ENCODE results near the gene SEC62.

DNA sequence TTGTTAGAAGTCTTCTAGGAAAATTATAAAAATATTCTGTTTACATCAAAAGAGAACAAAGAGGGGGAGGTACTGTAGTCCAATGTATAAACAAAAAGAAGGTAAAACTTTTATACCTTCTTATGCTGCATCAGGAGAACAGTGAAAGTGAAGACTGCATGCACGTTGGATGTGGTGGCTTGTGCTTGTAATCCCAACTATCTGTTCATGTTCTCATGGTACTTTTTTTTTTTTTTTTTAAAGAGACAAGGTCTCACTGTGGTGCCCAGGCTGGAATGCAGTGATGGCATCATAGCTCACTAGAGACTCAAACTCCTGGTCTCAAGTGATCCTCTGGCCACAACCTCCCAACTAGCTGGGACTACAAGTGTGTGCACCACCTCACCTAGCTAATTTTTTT, 4.2 kb downstream of the SEC62 start:
- TF ChIP-seq, protein P1, sequence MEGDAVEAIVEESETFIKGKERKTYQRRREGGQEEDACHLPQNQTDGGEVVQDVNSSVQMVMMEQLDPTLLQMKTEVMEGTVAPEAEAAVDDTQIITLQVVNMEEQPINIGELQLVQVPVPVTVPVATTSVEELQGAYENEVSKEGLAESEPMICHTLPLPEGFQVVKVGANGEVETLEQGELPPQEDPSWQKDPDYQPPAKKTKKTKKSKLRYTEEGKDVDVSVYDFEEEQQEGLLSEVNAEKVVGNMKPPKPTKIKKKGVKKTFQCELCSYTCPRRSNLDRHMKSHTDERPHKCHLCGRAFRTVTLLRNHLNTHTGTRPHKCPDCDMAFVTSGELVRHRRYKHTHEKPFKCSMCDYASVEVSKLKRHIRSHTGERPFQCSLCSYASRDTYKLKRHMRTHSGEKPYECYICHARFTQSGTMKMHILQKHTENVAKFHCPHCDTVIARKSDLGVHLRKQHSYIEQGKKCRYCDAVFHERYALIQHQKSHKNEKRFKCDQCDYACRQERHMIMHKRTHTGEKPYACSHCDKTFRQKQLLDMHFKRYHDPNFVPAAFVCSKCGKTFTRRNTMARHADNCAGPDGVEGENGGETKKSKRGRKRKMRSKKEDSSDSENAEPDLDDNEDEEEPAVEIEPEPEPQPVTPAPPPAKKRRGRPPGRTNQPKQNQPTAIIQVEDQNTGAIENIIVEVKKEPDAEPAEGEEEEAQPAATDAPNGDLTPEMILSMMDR (IDR thresholded peaks at IDR 0.05), result no peak
- TF ChIP-seq POLR2A (IDR thresholded peaks at IDR 0.05), result no peak
